Gastroesophageal sphincter (tissue), 4 donors: ENCODE results near the gene AFTPH. TPM values are rescaled to one million over a fixed set of nuclear protein-coding genes. Genes with fewer than 3 reads are reported as not detected.

ENCODE experiments used
- ATAC-seq: fragments of 150-250 bp; one replicate; pipeline ENCODE4 v1.9.1; 2016; ENCODE audit warnings: mild to moderate bottlenecking, moderate library complexity
- H3K27ac ChIP-seq, 4 donors: fragments of 200-600 bp; sonication (generic) in 3 of 4; 1 replicate in 3 of 4; 2 replicates in 1 of 4; pipeline ENCODE4 v1.5.1; 2016 to 2019
- H3K27me3 ChIP-seq: fragments of 200-600 bp; sonication (generic); one replicate; pipeline ENCODE4 v1.5.1; 2019
- H3K36me3 ChIP-seq, 2 donors: fragments of 200-600 bp; sonication (generic); one replicate each; pipeline ENCODE4 v1.5.1; 2019; ENCODE audit warnings: control low read depth in 1 of 2
- H3K4me1 ChIP-seq, 3 donors: fragments of 200-600 bp; sonication (generic); 1 replicate in 2 of 3; 2 replicates in 1 of 3; pipeline ENCODE4 v1.5.1; 2016 to 2019; ENCODE audit warnings: control low read depth in 2 of 3
- H3K4me3 ChIP-seq, 2 donors: fragments of 200-600 bp; sonication (generic); one replicate each; pipeline ENCODE4 v1.5.1; 2019; ENCODE audit warnings: mild to moderate bottlenecking in 1 of 2, moderate library complexity in 1 of 2
- H3K9me3 ChIP-seq, 3 donors: fragments of 200-600 bp; sonication (generic); one replicate each; pipeline ENCODE4 v1.5.1; 2017 to 2019; ENCODE audit warnings: control low read depth in 2 of 3
- EP300 ChIP-seq: sonication (generic); formaldehyde crosslinking; IDR thresholded peaks from one replicate; pipeline ENCODE4 v1.6.1; 2017; ENCODE audit warnings: antibody characterized with exemption, mild to moderate bottlenecking
- POLR2A ChIP-seq, 2 donors: fragments of 450-650 bp; IDR thresholded peaks; one replicate each; pipeline ENCODE4 v1.6.1; 2017; ENCODE audit warnings: antibody characterized with exemption in 2 of 2, mild to moderate bottlenecking in 2 of 2, moderate library complexity in 1 of 2
- POLR2AphosphoS5 ChIP-seq: sonication (generic); formaldehyde crosslinking; IDR thresholded peaks from one replicate; pipeline ENCODE4 v1.6.1; 2017; ENCODE audit warnings: antibody characterized with exemption
- WGBS, 2 donors: methylation state at CpG; one replicate each; pipeline ENCODE4 v1.1.5; 2018; ENCODE audit warnings: low coverage in 1 of 2; 5-methylcytosine and 5-hydroxymethylcytosine counted together
- total RNA-seq, 4 donors: library from RNA; depleted of rRNA; stranded (reverse); fragments of >200 nt; gene quantifications; one replicate each; pipeline ENCODE4 v1.1.0, GENCODE V29; 2016
- TF ChIP-seq, protein P1 (sequence below), 4 experiments: fragments of 200-600 bp in 2 of 4; fragments of 450-650 bp in 2 of 4; sonication (generic) in 1 of 4; IDR thresholded peaks; one replicate each; pipeline ENCODE4 v1.5.1; 2017 to 2019; ENCODE audit warnings: antibody characterized with exemption in 4 of 4, mild to moderate bottlenecking in 2 of 4, moderate library complexity in 2 of 4

Gene AFTPH
- total RNA-seq, 4 donors from 2014 or later: 33.0 to 53.5 (median 41.6) TPM

DNA sequence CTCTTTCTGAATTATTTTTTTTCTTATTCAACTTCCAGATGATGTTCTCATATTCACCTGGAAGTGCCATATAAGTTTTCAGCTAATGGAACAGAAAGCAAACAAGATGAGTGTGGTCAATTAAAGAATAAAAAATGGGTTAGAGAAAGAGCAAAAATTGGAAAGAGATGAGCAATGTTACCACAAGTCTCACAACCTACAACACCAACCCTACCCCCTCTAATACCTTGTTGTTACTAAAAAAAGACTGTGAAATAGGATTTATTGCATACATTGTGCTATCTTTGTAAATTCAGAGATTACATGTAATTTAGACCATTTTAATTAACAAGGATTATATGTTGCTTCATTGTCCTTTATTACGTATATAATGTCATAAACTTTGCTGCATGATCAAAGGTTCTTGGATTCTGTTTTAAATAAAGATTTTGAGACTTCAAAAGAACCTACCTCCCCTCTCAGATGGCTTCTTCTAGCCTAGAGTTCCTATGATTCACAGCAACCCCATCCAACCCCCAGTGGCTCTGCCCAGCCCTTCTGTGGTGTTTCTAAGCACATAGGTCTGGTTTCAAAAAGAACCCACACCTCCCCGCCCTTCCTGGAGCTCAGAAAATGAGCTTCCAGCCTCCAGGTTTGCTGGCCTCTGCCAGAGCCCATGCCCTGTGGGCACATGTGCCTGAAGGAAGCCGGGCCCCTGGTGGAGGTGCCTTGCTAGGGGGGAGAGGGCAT lies 45.5 kb upstream of the AFTPH start:
- Histone ChIP-seq H3K9me3 (no peaks in the 10 kb centered on the region), H3K4me1 (no peaks in the 10 kb centered on the region), H3K27ac (no peak overlapping the region), H3K27me3 (no peaks in the 10 kb centered on the region), H3K4me3 (no peak overlapping the region), H3K36me3 (no peaks in the 10 kb centered on the region)
- TF ChIP-seq EP300 (no peak), POLR2AphosphoS5 (no peak), POLR2A (IDR thresholded peaks at IDR 0.05) (no peak)
- TF ChIP-seq, protein P1, sequence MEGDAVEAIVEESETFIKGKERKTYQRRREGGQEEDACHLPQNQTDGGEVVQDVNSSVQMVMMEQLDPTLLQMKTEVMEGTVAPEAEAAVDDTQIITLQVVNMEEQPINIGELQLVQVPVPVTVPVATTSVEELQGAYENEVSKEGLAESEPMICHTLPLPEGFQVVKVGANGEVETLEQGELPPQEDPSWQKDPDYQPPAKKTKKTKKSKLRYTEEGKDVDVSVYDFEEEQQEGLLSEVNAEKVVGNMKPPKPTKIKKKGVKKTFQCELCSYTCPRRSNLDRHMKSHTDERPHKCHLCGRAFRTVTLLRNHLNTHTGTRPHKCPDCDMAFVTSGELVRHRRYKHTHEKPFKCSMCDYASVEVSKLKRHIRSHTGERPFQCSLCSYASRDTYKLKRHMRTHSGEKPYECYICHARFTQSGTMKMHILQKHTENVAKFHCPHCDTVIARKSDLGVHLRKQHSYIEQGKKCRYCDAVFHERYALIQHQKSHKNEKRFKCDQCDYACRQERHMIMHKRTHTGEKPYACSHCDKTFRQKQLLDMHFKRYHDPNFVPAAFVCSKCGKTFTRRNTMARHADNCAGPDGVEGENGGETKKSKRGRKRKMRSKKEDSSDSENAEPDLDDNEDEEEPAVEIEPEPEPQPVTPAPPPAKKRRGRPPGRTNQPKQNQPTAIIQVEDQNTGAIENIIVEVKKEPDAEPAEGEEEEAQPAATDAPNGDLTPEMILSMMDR (IDR thresholded peaks at IDR 0.05): no peak
- no peak for ATAC-seq
- WGBS, 2 donors: 94 to 100% methylated on average over 1 of the region's 3 CpGs

DNA sequence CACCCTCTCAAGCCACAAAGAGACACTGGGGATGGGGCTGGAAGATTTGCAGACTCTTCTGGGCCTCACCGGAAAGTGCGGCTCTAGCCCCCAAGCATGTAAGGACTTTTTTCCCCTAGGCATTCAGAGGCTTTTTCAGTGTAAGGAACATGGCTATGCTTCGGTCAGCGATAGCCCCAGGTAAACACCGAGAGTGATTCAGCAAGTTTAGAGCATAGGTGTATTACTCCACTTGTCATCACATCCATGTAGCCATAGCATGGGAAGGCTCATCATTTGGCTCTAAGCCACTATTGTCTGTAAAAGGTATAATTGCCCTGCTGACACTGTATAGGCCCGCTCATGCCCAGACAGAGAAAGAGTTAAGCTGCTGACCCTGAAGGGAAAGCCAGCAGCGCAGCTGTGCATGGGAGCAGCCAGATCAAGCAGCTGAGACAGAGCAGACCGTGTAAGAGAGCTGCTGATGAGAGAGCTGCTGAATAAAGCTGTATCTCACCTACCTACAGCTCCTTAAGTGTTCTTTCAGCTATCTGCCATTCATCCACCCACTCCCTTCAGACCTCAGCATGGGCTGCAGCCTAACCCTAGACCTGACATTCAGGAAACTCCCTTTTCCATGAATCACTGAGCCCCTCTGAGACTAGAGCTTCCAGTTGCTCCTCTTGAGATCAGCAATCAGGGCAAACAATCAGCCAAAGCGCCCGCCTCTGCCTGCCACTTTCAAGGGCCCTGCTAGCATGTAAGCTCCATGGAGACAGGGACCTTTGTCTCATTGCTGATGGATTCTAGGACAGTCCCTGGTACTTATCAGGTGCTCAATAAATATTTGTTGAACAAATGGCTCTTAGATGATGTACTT lies 44.6 kb upstream of the AFTPH start:
- ATAC-seq: no peak
- Histone ChIP-seq H3K4me3 (no peak overlapping the region), H3K9me3 (no peaks in the 10 kb centered on the region), H3K36me3 (no peaks in the 10 kb centered on the region), H3K4me1 (no peaks in the 10 kb centered on the region), H3K27me3 (no peaks in the 10 kb centered on the region), H3K27ac (no peak overlapping the region)
- WGBS, 2 donors: 87% methylated on average over 7 of the region's 10 CpGs; no CpG with 5 or more reads in 1 of the 2 donors
- TF ChIP-seq POLR2AphosphoS5 (no peak), EP300 (no peak), POLR2A (IDR thresholded peaks at IDR 0.05) (no peak)
- TF ChIP-seq, protein P1 (IDR thresholded peaks at IDR 0.05): no peak

DNA sequence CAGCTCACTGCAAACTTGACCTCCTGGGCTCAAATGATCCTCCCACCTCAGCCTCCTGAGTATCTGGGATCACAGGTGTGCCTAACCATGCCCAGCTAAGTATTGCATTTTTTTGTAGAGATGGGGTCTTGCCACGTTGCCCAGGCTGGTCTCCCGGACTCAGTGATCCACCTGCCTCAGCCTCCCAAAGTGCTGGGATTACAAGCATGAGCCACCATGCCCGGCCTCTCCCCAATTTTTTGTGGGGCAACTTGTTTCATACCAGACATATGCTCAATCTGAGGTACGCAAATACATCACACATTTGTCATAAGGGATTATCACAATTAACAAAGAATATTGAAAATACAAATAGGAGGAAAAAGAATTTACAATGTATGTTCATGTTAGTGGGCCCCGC lies 42.5 kb upstream of the AFTPH start:
- no peak overlapping the region for H3K27ac ChIP-seq
- ATAC-seq: no peak
- TF ChIP-seq POLR2A (IDR thresholded peaks at IDR 0.05) (no peak), EP300 (no peak), POLR2AphosphoS5 (no peak)
- TF ChIP-seq, protein P1 (IDR thresholded peaks at IDR 0.05): no peak
- no peaks in the 10 kb centered on the region for H3K27me3 ChIP-seq
- no peaks in the 10 kb centered on the region for H3K9me3 ChIP-seq
- 86 to 88% methylated on average over 2 to 5 of the region's 5 CpGs for WGBS, 2 donors
- peaks cover 0 to 11% (median 0%) of the 10 kb centered on the region in 3 donors for H3K4me1 ChIP-seq
- no peak overlapping the region for H3K4me3 ChIP-seq
- no peaks in the 10 kb centered on the region for H3K36me3 ChIP-seq

DNA sequence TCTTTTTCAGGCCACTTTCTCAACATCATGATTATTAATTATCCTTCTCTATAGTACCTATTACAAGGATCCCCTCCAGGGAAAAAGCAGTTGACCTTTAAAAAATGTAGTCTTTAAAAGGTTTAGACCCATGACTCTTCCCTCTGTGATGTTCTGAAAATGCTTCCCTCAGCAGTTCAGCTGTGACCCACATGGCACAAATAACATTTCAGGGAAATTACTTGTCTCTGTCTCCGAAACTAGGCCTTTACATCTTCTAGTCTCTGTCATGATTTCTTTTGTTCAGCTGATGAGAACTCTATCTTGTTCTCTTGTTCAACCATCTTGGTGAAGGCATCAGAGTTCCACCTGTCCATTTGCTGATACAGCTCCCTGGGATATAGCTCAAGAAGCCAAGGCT lies 41.9 kb upstream of the AFTPH start:
- peaks cover 0 to 11% (median 0%) of the 10 kb centered on the region in 3 donors for H3K4me1 ChIP-seq
- TF ChIP-seq EP300 (no peak), POLR2AphosphoS5 (no peak), POLR2A (IDR thresholded peaks at IDR 0.05) (no peak)
- TF ChIP-seq, protein P1 (IDR thresholded peaks at IDR 0.05): no peak
- no peaks in the 10 kb centered on the region for H3K27me3 ChIP-seq
- no peak for ATAC-seq
- 86% methylated on average over 1 of the region's 1 CpG for whole genome bisulfite sequencing, 2 donors
- no peak overlapping the region for H3K27ac ChIP-seq
- H3K9me3 ChIP-seq: no peaks in the 10 kb centered on the region
- H3K4me3 ChIP-seq: no peak overlapping the region
- H3K36me3 ChIP-seq: no peaks in the 10 kb centered on the region
